Stimulated activated CD4-positive, alpha-beta T cell treated with anti-CD3 and anti-CD28 coated beads, TNF-alpha, amount 100 ng/mL, for 4 hours (primary cell): ENCODE results near the gene AVEN.

Experiments
- DNase-seq, 3 experiments: peaks; one replicate each; pipeline ENCODE4 v3.0.0-alpha.2; 2020; ENCODE audit warnings: low read depth in 3 of 3

AVEN gene

DNA sequence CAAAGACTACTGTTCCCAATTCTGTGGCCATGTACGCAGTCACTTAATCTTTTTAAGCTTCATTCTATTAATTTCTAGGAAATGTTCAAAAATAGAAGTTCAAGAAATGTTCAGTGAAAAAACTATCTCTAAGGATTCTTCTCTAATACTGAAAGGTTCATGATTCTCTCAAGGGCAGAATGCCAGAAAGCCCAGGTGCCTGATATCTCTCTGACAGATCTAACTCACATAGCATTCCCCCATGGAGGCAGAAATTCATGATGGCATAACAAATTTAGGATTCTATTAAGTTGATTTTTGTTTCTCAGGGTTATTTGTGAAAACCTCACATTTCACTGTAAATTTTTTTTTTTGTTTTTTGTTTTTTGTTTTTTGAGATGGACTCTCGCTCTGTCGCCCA, 53.3 kb downstream of the AVEN start:
- DNase-seq, result no peak

DNA sequence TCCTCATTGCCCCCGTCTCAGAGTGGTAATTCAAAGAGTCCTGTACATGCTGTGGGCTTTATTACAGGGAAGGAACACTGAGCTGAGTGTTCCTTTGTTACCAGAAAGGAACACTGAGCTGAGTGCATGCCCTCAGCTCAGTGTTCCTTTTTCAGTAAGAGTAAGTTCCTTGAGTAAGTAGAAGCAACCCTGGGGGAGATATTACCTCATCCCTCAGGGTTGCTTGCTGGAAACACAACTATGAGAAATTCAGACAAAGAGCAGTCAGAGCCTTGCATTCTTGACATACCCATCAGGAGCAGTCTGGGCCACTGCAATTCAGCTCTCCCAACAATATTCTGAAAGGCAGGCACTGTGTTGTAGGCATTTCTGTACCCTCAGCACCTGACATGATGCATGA, 53.7 kb downstream of the AVEN start:
- no peak for DNase-seq

DNA sequence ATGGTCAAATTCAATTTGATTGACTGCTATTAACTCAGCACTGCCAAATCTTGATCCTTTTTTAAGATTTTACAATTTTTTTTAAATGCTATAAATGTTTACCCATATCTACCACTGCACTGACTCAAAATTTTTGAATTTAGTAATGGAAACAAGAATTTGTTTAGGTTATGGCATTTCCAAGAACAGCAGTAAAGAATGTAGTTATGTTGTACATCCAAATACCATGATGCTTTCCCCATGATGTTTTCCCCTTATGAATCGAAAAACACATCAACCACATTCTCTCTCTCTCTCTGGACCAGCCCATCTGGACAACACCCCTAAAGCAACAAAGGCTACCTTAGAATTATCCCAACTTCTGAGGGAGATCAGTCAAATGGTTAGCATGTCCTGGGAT, 56.5 kb downstream of the AVEN start:
- no peak for DNase-seq

DNA sequence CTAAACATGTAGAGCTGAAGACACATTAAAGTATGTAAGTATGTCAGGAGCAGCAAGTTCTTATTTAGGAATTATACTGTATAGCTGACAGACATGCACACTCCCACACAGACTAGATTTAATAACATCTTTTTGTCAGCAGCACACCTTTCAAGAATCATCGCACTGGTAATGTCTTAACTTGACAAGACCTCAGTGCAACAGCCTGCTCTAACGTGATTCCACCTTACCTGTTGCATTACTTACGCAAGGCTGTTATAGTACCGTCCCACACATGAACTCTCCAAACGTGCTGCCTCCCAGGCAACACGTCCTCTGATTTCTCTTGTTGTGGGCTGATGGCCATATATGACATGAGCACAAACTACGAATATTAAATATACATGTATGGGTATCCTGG, 58.8 kb downstream of the AVEN start:
- DNase-seq, result no peak

DNA sequence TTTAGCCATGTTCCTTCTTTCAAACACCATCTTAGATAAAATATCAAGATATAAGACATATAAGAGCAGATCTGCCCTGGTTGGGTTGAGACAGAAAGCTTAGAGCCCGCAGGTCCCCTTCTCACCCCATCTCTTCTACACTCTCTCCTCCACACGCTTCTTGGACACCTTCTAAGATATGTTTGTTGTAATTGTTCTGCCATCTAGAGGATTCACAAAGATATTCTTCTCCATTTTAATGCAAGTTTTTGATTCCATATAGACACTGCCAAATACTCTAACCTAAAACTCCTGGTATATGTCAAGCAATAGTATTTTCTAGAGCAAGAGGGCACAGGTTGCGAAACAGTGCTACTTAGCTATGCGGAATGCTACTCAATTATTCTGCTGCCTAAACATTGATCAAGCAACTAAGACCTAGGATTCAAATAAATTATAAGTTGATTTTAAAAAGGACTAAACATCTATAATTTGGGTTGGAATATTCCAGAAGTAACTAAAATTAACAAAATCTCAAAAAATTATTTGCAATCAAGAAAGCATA, 63.9 kb downstream of the AVEN start:
- no peak for DNase-seq

DNA sequence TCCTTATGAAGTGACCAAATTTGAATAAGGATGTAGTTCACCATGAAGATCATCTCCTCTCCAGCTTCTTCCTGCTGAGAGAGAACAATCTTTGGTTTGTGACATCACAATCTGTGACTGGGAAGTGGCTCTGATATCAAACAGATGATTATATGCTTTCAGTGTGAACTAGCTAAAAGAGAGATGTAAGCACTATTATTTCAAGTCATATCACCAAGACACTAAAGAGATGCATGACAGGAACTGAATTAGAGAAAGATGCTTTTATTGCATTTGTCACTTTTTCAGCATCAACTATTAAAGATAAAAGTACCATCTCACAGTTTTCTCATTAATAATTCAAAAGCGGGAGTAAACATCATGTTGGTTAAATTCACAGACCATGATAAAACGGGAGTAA, 67.2 kb downstream of the AVEN start:
- no peak for DNase-seq

DNA sequence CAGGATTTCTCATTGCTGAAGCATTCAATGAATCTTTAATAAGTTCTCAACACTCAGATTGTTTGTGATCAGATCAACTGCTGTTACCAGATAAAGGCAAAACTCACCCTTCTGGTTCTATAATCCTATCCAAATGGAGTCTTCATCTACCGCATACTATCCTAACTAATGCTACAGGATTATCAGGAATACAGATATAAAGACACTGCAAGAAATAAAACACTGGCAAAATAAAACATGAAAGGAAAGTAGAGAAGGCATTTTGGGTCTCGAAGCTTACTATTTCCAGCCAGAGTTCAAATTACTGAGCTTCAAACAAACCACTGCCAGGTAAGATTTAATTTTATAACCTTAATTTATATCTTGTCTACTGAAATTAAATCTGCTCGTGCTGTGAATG, 70.2 kb downstream of the AVEN start:
- no peak for DNase-seq

DNA sequence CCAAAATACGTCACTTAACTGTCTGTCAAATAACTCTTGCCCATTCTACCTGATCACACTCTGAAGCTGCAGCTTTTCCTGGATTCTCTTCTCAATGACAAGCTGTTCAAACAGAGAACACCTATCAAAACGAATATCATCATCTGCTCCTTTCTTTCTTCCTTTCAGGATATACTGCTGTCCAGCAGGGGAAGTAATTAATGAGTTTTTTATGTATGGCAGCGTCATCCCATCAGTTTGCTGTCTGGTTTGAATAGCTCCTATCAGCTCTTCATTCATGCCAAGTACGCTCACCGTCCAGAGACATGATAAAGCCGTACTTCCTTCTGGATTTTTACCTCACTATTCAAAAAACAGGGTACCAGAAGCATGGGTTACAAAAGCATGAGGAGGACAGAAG, 70.8 kb downstream of the AVEN start, which contains the start of gene CHRM5:
CHRM5 (plus strand) TSS at position 274 of the 400 bp plus-strand sequence. CDS start 94,221 bp downstream, outside the sequence.
- DNase-seq, result no peak

DNA sequence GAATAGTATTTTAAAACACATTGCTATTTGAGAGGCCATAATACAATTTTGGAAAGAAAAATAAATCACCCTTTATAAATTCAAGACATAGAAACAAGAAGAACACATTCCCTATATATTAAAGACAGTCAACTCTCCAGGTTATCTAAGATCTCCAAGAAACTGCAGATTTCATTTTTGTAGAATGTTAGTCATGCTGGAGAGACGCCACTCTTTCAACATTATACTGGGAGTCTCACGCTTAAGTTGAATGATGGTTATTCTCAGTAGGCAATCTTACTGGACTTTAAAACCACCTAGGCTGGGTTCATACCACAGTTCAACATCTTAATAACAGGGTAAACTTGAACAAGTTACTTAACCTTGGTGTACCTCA, 74.4 kb downstream of the AVEN start:
- no peak for DNase-seq

DNA sequence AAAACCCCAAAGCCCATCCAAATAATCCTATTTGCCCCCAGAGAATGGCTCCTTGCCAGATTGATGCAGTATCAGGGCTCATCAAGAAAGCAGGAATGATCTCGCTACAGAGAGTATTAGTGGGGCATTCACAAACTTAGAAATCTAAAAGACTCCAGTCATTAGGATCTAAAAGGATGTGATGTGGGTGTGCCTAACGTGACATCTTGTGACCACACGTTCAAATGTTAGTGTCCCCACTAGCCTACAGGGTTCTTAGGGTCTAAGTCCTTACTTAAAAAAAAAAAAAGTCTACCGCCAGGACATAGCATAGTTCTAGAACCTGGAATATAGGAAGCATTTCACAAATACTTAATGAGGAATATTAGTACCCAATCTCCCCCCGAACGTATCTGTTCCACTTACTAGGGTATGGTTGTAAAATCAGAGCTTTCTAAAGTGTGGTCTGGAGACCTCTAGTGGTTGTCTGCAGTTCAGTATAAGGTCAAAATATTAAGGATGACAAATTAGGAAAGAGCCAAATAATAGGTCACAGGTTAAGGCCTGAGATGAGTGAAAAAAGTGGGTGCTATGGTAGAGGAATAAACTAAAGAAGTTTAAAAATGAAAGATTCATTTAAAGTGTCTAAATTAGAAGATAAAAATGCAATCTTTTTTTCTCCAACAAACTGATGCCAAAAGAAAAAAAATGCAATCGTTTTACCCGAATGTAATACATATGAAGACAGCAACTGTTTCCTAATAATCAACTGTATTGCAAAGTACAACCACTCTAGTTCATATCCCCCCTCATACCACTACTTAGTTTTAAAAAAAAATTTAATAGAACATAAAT, 75.0 kb downstream of the AVEN start:
- DNase-seq, result no peak

DNA sequence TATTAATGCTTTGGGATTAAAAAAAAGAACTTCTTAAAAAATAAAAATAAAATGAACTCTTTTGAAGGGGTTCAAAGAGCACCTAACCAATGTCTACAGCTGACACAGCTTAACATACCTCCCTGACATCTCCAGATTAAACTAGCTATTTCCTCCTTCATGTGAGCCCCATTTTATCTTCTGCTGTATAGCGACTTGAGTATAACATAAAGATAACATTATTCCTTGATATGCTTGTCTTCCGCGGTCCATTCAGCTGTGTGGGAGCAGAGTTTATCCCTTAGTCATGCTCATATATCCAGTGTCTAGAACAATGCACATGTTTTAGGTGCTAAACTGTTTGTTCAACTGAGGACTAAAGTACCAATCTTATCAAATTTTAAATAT, 78.5 kb downstream of the AVEN start:
- DNase-seq, result no peak

DNA sequence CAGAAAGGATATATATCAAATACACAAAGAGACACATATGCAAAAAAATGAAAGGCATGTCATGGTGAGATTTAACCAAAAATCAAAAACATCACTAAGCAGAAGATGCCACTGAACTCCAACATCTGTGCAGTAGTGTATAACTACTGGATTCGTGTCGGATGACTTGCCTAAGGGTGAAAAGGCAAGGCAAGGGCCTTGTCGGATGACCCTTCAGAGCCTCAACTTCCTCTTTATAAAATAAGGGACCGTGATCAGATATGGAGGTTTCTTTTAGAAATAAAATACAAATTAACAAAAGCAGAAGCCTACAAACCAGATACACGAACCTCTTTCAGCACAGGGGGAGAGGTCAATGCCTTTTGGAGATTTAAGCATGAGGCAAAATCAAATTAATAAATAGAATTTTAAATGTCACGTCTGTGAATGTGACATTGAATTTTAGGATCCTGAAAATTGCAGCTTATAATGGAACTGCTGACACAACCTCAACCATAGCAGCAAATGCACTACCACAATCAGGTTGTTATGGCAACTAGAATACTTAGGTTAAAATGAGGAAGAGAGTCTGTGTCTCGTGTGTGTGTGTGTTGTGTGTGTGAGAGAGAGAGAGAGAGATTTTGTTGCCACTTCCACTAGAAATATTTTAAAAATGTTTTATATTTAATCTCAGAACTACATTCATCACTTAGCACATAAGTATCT, 79.0 kb downstream of the AVEN start:
- DNase-seq, result no peak

DNA sequence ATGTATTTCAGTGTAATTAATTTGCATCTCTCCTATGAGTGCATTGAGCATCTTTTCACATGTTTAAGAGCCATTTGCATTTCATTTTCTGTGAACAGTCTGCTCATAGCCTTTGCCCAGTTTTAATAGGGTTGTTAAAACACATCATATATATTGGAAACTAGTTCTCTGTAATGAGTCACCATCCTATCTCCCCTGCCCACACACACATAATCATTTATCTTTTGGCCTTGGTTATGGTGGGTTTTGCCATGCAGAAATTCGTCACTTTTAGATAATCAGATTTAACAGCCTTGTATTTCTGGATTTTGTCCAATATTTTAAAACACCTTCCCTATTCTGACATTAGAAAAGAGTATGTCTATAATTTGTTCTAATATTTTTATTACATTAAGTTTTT, 82.6 kb downstream of the AVEN start:
- DNase-seq, result no peak

DNA sequence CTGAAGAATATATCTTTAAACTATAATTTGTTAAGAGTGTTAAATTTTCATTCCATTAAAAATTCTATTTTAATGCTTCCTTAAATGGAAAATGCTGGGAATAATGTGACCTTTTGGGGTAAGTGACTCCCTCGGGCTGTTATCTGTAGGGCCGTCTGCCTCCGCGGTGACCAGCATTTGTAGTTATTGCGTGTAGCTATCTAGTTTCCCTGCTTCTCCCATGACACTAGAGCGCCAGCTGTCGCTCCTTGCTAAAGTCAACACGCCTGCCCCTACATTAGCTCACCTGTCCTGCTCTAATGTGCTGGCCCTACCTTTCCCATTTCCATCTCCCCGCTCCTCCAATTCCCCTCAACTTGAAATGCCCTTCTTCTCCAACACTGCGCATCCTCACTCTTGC, 83.1 kb downstream of the AVEN start:
- no peak for DNase-seq

DNA sequence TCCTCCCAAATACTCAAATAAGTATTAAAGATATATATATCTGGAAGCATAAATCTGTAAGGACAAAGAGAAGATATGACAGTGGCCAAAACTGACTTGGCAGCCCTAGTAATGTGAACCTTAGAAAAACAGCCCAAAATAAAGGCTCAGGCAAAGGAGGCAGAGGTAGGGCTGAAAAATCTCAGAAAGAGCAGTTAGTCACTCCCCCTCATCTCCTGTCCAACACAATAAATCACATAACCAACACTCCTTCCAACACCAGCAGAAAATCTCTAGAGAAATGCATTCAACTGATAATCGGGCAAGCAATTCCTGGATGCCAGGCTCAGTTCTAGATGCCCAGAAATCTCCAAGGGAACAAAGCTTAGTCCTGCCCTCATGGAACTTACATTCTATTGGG, 92.9 kb downstream of the AVEN start:
- DNase-seq, result no peak

DNA sequence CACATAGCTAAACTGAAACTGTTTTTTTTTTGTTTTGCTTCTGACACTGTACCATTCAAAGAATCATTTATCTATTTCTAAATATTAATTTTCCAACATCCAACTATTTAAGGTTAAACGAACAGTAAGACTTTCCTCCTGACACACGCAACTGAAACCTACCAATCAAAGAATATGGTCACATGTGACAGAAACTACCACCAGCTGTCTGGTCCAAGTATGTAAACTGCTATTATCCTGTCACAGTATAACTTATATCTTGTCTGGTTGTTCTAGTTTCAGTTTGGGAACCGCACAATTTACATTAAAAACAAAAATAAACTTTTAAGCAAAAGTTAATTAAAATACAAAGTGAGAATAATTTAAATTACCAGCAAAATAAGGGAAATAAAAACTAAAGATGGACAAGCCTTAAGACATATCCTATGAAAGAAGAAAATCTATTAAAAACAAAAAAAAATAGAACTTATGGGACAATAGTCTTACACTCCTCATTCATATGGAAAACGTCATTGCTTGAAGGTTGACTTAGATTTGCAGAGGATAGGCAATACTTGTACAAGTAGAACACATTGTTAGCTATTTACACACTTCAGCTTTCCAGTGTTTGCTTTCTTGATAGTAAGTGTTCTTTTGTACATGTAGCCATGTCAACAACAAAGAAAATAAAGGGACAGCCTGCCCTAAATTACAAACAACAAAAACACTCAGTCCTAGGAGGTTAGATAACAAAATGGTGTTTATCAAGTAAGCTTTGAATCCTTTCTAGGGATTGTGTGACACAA, 97.5 kb downstream of the AVEN start:
- DNase-seq, result no peak

DNA sequence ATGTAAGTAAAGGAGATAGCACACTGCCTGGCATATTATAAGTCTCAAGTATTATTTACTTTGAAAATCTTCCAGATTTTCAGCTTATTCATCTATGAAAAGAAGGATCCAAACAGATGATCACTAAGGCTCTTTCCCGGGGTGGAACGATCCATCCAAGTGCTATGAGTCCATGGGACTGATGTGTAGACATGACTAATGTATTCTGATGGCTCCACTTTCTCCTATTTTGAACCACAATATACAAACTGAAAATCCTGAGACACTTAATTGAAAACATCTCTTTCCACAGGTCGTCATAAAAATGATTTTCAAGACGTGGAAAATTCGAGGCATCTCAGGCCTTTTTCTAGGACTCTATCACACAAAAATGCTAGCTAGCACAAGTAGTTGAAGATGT, 104.1 kb downstream of the AVEN start:
- no peak for DNase-seq

DNA sequence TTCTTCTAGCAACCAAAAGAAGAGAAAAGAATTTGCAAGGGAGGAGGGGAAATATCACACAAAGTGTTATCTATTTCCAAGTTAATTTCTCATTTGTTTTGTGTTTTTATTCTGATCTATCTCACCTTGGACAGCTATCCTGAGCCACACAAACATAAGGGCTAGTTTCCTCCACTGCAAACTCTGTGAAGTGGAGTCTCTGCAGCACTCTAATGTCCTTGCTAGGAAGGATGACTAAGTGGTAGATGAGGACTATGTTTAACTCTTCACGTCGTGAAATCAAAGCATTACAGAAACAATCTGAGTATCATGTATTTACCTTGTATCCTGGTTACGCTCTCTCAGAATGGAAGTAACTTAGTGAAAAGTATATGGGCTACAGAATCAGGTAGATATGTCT, 104.6 kb downstream of the AVEN start:
- no peak for DNase-seq

DNA sequence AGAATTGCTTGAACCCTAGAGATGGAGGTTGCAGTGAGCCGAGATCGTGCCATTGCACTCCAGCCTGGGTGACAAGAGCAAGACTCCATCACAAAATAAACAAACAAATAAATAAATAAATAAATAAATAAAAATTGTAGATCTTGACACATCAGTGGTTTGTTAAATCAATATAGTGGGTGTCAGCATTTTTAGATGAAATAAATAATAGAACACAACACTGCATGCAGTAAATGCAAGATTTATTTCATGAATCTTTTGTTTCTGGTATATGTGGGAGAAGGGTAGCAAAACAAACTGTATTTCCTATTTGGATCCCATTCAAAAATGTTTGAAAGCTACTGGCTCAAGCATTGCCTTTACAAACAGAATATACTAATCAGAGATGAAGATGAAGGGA, 106.3 kb downstream of the AVEN start:
- no peak for DNase-seq

DNA sequence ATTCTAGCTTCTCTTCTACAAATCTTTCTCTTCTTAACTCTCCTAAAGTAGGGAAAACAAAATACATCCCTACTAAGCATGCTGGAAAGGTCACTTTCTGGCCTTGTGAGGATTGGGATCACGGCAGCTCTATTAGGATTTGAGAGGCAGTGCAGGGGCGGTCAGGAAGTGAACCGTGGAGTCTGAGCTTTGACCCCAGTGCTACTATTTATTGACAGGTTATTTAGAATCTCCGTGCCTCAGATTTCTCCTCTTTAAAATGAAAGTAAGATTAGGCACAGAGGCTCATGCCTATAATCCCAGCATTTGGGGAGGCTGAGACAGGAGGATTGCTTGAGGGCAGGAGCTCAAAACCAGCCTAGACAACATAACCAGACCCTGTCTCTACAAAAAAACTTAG, 112.7 kb downstream of the AVEN start:
- DNase-seq, result no peak

DNA sequence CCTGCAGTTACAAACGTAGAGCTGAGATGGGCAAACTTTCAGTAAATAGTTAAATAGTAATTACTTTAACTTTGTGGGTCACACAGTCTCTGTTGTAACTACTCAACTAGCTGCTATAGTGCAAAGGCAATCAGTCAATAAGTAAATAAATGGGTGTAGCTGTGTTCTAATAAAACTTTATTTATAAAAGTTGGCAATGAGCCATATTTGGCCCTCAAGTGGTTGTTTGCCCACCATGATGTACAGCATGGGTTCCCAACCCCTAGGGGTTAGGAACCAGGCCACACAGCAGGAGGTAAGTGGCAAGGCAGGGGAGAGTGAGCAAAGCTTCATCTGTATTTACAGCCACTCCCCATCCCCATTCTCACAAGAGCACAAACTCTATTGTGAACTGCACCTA, 115.6 kb downstream of the AVEN start:
- no peak for DNase-seq
